Frontal cortex (tissue), 4 donors: ENCODE data around the gene GOLGA2. TPM values are rescaled to one million over a fixed set of nuclear protein-coding genes. Genes with fewer than 3 reads are reported as not detected.
A peak's percentile ranks its signal among the peaks of the same experiment; 100 is the strongest.

ENCODE experiments used
- DNase-seq, 2 donors: peaks; one replicate each; pipeline ENCODE4 v3.0.0; 2012; ENCODE audit warnings: low spot score in 2 of 2
- FAIRE-seq: peaks from 2 replicates; lab custom pipeline; 2012; peaks lifted over from hg19 to GRCh38; lab: Jason Lieb, UNC
- total RNA-seq: library from RNA; depleted of rRNA; stranded (reverse); fragments of >200 nt; gene quantifications from one replicate; pipeline ENCODE4 v1.2.3, GENCODE V29; 2014
- donor health status: control.
- donor health status: control.
- donor health status: control.

Gene GOLGA2
- total RNA-seq, 1 donor from 2014 or later, result 40.4 TPM

GRCh38 chr9:128218518-128219389 lies 57.1 kb downstream of the GOLGA2 start:
- DNase-seq, result peak; percentile 78 to 93
- no peak for FAIRE-seq

GRCh38 chr9:128218172-128218517 lies 57.7 kb downstream of the GOLGA2 start:
- no peak for FAIRE-seq
- no peak for DNase-seq

GRCh38 chr9:128216781-128217553 lies 58.8 kb downstream of the GOLGA2 start:
- FAIRE-seq (no peak), DNase-seq (no peak)

- no peak for DNase-seq
- FAIRE-seq, result no peak
Observed at GRCh38 chr9:128215491-128216409, 60.1 kb downstream of the GOLGA2 start.

DNA sequence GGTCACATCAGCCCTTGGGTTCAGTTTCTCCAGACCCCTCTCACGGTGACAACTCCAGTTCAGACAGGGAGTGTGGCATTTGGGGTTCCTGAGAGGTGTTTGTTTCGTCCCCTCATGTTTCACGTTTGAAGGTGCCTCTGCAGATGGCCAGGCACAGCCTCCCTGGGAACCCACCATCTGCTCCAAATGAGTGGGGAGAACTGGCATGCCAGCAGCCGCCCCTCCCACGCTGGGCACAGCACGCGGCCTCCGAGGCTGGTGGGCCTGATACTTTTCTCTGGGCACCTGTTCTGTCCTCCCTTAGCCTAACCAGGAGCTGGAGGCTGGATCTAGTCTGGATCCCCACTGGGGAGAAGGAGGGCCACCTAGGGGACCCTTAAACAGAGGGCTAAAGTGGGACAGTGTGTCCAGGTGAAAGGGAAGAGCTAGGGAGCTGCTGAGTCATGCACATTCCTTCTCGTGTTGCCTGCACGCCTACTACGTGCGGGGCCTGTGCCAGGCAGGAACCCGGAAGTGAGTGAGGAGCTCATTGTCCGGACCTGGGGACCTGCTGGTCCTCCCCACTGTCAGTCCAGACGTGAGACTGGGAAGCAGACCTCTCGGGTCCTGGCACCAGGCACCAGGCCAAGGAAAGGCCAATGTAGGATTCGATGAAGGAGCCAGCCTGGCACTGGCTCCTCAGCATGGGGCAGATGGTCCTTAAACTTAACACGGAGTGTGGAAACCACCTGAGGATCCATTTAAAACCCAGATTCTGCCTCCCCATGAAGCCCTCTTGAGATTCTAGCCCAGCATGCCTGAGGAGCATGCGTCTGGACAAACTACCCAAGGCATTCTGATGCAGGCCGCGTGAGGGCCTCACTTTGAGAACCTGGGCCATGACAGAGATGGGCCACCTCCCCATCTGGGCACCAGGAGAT lies 61.0 kb downstream of the GOLGA2 start:
- FAIRE-seq, result no peak
- no peak for DNase-seq

GRCh38 chr9:128213746-128214497 lies 61.9 kb downstream of the GOLGA2 start:
- no peak for DNase-seq
- no peak for FAIRE-seq

DNA sequence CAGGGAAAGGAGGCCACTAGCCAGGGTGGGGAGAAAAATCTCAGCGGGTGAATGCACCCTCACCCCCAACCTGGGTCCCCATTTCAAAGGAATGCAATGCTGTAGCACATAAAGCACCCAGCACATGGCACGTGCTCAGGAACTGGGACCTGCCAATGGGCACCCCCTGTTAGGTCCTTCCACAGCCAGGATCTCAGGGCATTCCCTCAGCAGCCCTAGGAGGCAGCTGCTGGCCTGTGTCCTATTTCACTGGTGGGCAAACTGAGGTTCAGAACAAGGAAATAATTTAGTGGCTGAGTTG lies 63.9 kb downstream of the GOLGA2 start:
- FAIRE-seq (no peak), DNase-seq (no peak)

- FAIRE-seq (no peak), DNase-seq (no peak)
Observed at GRCh38 chr9:128211186-128211980, 64.4 kb downstream of the GOLGA2 start.

DNA sequence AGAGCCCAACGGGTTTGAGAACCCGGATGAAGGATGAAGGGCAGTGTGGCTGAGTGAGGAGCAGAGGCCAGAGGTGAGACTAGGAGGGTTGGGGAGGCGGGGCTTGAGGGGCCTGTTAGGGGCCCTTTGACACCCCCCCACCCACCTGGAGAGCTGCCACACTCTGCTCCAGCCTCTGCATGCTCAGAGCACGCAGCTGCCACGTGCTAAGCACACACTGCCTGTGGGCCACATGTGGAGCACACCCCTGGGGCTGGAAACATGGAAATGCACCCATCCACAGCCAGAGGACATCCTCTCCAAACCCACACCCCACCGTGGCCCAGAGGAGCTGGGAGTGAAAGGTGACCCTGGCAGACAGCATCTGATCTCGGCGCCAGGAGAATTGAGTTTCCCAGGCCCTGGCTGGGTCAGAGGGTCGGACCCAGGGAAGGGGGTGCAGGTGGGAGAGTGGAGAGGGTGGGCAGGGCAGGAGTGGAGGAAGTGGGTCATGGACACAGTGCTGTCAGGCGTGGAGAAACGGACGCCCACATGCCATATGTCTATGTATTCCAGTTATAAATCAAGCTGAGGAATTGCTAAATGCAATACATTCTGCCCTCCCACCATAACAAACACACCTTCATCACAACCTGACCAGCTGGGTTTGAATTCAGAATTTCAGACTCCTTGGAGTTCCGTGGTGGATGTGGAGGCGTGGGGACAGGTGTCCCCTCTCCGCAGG lies 66.7 kb downstream of the GOLGA2 start:
- no peak for FAIRE-seq
- DNase-seq, result no peak

GRCh38 chr9:128208386-128208785 lies 67.4 kb downstream of the GOLGA2 start:
- no peak for FAIRE-seq
- DNase-seq, result no peak

- FAIRE-seq (no peak), DNase-seq (no peak)
Observed at GRCh38 chr9:128206916-128207910, 68.6 kb downstream of the GOLGA2 start.

- no peak for DNase-seq
- FAIRE-seq, result no peak
Observed at GRCh38 chr9:128206484-128206883, 69.3 kb downstream of the GOLGA2 start.
